Measurements from ENCODE around the gene RBMS3. TPM values are rescaled to one million over a fixed set of nuclear protein-coding genes. Genes with fewer than 3 reads are reported as not detected.

RBMS3 gene
- polyA plus RNA-seq, 1 experiment, result 33.4 TPM

DNA sequence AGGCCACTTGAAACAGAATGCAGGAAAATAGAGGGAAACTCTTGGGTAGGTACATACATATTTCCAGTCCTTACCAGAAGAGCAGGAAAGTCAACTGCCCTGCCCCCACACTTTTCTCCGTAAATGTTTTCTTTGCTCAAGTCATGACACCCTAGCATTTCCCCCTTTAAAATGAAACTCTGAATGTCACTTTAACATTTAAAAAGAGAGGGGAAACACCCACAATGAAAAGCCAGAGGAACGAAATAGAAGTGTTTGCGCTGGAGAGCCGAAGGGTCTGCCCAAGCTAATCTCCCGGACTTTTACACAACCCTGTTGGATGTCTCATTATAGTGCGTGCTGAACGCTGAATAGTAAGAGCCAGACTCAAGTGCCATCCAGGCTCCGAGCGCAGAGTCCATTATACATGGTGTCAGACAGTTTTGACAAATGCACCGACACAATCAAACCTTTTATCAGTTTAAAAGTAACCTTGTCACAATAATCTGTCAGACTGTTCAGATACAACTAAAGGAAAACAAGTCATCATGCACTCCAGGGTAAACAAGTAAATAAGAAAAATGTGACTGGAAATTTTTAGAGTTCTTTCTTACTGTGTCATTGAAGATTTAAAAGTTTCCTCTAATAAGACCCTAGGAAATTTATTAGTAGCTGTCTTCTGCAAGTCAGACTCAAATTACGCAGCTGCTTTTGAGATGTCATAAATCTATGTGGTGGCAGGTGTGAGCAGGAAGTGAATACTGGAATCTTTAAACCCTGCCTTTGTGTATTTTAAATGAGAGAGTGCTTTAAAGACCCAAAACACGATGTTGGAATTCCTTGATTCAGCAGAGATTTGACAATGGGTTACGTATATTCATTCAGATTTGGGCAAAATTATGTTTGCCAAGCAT lies 159.8 kb downstream of the RBMS3 start:
- H3K9me3 ChIP-seq (ENCODE audit: control insufficient read depth, insufficient read depth, low read length), result no peaks in the 10 kb centered on the region
- POLR2A ChIA-PET, result no interaction called here

DNA sequence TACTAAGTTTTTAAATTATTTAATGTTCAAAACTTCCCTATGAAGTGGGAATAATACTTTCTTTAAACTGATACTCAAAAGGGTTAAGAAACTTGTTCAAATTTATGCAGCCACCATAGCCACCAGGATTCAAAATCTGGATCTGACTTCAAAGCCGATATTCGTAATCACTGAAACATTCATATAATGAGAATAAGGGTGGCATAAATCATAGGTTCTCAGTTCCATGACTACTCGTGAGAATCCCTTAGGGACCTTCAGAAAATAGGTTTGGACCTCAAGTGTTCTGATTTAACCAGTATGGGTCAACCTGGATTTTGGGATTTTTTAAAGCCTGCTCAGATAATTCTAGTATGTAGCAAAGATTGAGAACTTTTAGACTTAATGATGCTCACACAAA lies 160.6 kb downstream of the RBMS3 start:
- no peak for DNase-seq (ENCODE audit: low read depth, low spot score)
- H3K27me3 ChIP-seq (ENCODE audit: control insufficient read depth, insufficient read depth, low read length), result no peaks in the 10 kb centered on the region
- no peak for TF ChIP-seq CTCF (IDR thresholded peaks at IDR 0.05; ENCODE audit: low read depth, low read length)
- H3K4me3 ChIP-seq (ENCODE audit: low read depth, low read length), result no peak overlapping the region
- ChIA-PET CTCF (no interaction called here), POLR2A (no interaction called here)
- H3K9me3 ChIP-seq (ENCODE audit: control insufficient read depth, insufficient read depth, low read length), result no peaks in the 10 kb centered on the region
- H3K27ac ChIP-seq (ENCODE audit: low read depth, low read length), result no peak overlapping the region

More for the DNA sequence above, 159.8 kb downstream of the RBMS3 start:
- TF ChIP-seq CTCF (IDR thresholded peaks at IDR 0.05; ENCODE audit: low read depth, low read length), result no peak
- DNase-seq (ENCODE audit: low read depth, low spot score), result no peak
- no peaks in the 10 kb centered on the region for H3K27me3 ChIP-seq (ENCODE audit: control insufficient read depth, insufficient read depth, low read length)
- CTCF ChIA-PET, result no interaction called here
- no peak overlapping the region for H3K4me3 ChIP-seq (ENCODE audit: low read depth, low read length)
- H3K27ac ChIP-seq (ENCODE audit: low read depth, low read length), result no peak overlapping the region

DNA sequence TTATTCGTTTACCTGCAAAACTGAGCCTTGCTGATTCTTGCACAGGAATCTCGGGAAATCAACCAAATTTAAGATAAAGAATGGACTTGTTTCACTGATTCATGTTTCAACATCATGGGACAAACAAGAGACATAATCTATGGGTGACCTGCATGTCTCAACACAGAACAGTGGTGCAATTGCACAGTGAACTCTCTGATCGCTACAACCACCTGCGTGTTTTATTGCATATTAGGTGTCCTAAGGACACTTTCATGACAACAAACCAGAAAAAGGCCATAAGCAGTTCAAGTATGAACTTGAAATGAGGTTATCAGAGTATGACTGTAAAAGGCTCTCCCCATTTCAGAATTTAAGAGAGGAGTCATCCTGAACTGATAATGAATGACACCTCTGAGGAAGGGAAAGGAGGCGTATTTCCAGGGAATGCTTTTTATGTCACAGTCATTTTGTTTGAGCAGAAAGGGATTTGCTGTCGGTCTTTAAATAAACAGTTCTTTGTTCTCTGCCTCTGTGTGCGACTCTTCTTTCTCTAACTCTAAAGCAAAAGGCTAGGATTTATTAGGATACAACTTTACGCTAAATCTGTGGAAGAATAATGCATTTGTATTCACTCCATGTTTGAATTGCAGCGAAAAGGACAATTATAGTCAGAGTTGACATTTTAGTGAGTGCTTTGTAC lies 167.2 kb downstream of the RBMS3 start:
- POLR2A ChIA-PET, result no interaction called here
- DNase-seq (ENCODE audit: low read depth, low spot score), result no peak
- Histone ChIP-seq H3K9me3 (ENCODE audit: control insufficient read depth, insufficient read depth, low read length) (no peaks in the 10 kb centered on the region), H3K4me3 (ENCODE audit: low read depth, low read length) (no peak overlapping the region), H3K27me3 (ENCODE audit: control insufficient read depth, insufficient read depth, low read length) (no peaks in the 10 kb centered on the region), H3K27ac (ENCODE audit: low read depth, low read length) (no peak overlapping the region)
- TF ChIP-seq CTCF (IDR thresholded peaks at IDR 0.05; ENCODE audit: low read depth, low read length), result no peak
- CTCF ChIA-PET, result no interaction called here

- Histone ChIP-seq H3K9me3 (ENCODE audit: control insufficient read depth, insufficient read depth, low read length) (no peaks in the 10 kb centered on the region), H3K4me3 (ENCODE audit: low read depth, low read length) (no peak overlapping the region), H3K27ac (ENCODE audit: low read depth, low read length) (no peak overlapping the region), H3K27me3 (ENCODE audit: control insufficient read depth, insufficient read depth, low read length) (no peaks in the 10 kb centered on the region)
- ChIA-PET POLR2A (no interaction called here), CTCF (interaction anchor here (0.5 kb wide), 1 partner anchor 143 kb away, joined by 5 read pairs; no protein-coding TSS in a partner anchor)
- TF ChIP-seq CTCF (IDR thresholded peaks at IDR 0.05; ENCODE audit: low read depth, low read length), result no peak
- no peak for DNase-seq (ENCODE audit: low read depth, low spot score)
These were observed 171.0 kb downstream of the RBMS3 start for GRCh38 chr3:29451920-29452319.

GRCh38 chr3:29452934-29453283 lies 172.0 kb downstream of the RBMS3 start:
- Histone ChIP-seq H3K4me3 (ENCODE audit: low read depth, low read length) (no peak overlapping the region), H3K27ac (ENCODE audit: low read depth, low read length) (no peak overlapping the region), H3K9me3 (ENCODE audit: control insufficient read depth, insufficient read depth, low read length) (no peaks in the 10 kb centered on the region), H3K27me3 (ENCODE audit: control insufficient read depth, insufficient read depth, low read length) (no peaks in the 10 kb centered on the region)
- CTCF ChIA-PET, result interaction anchor here (0.7 to 1.3 kb wide), 2 partner anchors 10 to 29 kb away, joined by 3 read pairs; no protein-coding TSS in a partner anchor
- POLR2A ChIA-PET, result no interaction called here
- no peak for DNase-seq (ENCODE audit: low read depth, low spot score)
- no peak for TF ChIP-seq CTCF (IDR thresholded peaks at IDR 0.05; ENCODE audit: low read depth, low read length)

Data from AG04450 (cell line).